ENCODE measurements around the gene KLF9.

KLF9 gene

DNA sequence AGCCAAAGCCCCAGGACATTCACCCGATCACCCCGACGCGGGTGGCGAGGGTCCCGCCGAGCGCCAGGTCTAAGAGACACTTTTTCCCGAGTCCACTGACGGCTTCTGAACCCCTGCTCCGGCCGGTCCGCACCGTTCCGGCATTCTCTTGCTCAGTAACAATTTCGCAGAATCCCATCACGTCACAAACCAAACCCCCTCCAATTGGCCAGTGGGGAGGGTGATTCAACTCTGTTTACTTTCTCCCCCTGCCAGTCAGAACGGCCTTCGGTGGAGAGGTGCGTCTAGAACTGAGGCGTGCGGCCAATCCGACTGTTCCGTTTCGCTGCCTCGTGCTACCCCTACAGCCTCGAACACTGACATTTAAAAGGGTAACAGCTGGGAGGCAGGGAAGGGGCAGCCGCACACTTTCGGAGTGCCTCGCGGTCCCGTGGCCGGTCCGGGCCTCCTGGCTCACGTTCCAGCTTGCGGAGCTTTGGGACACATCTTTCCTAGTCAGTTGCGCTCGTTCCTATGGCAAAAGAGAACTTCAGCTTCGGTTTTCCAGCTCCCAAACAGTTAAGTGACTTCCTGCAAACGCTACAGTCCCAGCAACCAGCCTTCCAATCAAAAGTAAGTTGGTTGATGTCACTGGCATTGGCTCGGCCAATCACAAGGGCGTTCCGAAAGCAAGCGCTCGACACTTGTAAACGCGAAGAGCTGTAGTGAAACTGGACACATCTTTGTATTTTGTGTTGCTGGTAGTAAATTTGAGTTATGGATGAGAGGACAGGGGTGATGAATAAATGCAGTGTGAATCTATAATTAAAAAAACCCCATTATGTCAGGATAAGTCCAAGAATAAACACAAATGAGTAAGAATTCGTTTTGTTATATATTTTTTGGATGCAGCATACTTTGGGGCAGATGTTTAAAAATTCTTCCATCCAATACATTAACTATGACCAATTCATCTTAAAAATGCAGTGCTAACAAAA, at the start of gene KLF9:
KLF9 (minus strand) TSS at position 859 of the 977 bp plus-strand sequence. CDS start 1,294 bp downstream, outside the sequence.
- peak; percentile 85 for DNase-seq

- no peak for DNase-seq
Observed at GRCh38 chr9:70463877-70464276, 49.4 kb upstream of the KLF9 start.

GRCh38 chr9:70462300-70462699, 47.8 kb upstream of the KLF9 start:
- DNase-seq = no peak

GRCh38 chr9:70457235-70457634, 42.8 kb upstream of the KLF9 start:
- DNase-seq = no peak

DNA sequence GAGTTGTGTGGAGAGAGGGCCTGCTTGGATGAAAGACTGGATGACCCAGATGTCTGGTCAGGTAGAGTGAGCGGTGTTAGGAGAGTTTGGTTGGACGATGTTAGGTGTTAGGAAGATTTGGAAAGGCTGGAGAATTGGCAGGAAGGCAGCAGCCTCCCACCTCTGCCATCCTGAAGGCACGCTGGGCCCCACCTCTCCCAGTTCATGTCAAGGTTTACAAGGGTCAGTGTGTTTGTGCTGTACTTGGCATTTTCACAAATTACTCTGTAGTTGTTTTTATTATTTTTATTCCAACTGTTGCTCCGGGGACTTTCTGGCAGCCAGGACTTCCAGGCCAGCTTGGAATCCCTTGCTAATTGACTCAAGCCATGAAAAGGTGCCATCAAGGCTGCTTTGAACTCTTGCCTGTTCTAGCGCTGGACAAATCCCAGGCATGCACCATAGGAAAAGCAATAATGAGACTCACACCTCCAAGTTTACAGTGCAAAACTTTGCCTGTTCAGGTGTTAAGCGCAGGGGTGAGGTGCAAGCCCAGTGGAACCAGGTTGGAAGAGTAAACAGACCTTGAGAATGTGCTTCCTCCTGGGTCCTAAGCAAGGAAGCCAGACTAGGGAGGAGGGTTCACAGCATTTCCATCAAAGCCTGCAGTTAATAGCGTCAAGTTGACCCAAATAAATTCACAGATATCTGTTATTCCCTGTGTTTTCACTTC, 41.7 kb upstream of the KLF9 start:
- DNase-seq = no peak

DNA sequence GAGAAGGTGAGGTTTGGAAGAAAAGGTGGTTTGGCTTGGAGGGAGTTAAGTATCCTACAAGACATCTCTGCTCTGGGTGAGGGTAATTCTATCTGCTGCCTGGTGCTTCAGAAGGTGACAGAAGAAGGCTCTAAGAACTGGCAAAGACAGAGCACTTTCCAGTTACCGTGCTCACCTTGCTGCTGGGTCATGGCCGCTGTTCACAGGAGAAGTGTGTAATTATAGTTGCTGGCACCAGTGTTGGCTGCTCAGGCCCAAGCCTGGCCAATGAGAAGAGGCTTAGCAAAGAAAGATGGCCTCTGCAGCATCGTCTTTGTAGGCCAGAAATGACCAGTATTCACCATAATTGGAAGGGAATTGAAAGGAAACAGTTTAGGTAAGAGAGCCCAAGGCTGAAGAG, 37.9 kb upstream of the KLF9 start:
- DNase-seq = no peak

DNA sequence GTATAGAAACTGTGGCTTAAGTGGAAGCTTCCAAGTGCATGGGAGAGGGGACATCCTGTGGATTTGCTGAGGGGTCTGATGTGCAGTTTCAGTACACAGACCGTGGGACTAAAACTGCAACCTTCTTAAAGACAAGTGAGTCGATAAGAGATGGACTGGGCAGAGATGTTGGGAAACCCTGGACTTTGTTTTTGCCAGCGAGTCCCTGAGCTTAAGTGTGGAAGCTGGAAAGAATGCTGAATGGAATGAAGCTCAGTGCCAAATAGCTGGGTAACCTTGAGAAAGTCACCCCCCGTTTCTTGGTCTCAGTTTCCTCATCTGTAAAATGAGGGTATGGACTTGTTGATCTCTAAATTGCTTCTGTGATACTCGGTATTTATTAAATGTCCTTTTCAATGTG, 37.3 kb upstream of the KLF9 start:
- DNase-seq = no peak

- no peak for DNase-seq
Observed at GRCh38 chr9:70450738-70451137, 36.3 kb upstream of the KLF9 start.

- no peak for DNase-seq
Observed at GRCh38 chr9:70449461-70449860, 35.0 kb upstream of the KLF9 start.

GRCh38 chr9:70448919-70449318, 34.5 kb upstream of the KLF9 start:
- DNase-seq = no peak

GRCh38 chr9:70444904-70445303, 30.4 kb upstream of the KLF9 start:
- no peak for DNase-seq

DNA sequence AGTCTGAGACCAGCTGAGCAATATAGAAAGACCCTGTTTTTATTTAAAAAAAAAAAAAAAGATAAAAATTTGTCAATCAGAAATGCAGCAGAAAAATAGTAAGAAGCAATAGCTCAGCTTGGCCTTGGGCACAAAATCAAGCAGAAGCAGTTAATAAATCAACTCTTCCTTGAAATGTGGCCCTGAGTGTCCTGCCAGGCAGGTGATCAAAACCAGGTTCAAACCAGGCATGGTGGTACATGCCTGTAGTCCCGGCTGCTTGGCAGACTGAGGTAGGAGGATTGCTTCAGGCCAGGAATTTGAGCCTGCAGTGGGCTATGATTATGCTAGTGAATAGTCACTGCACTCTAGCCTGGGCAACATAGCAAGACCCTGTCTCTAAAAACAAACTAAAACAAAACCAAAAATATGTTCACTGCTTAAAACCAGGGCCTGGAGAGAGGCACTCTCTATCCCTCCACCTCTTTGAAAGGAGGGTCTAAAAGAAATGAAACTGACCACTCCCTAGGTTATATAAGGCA, 27.9 kb upstream of the KLF9 start:
- no peak for DNase-seq

DNA sequence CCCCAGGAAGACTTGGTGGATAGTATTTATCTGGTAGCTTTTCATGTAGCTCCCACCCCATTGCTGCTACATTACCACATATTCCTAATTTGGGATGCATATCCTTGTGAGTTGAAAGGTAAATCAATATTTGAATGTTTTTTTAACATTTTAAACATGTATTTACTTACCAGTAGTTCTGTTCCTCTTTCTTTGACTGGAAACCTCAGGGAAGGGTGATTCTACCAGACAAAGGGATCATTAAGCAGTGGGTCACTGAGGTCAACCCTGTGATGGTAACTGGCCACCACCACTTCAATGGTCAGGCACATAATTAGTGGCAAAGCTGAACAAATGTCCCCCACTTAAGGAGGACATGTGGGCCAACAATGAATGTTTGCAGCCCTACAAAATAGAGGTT, 27.2 kb upstream of the KLF9 start:
- no peak for DNase-seq

GRCh38 chr9:70439991-70440706, 25.7 kb upstream of the KLF9 start:
- no peak for DNase-seq

DNA sequence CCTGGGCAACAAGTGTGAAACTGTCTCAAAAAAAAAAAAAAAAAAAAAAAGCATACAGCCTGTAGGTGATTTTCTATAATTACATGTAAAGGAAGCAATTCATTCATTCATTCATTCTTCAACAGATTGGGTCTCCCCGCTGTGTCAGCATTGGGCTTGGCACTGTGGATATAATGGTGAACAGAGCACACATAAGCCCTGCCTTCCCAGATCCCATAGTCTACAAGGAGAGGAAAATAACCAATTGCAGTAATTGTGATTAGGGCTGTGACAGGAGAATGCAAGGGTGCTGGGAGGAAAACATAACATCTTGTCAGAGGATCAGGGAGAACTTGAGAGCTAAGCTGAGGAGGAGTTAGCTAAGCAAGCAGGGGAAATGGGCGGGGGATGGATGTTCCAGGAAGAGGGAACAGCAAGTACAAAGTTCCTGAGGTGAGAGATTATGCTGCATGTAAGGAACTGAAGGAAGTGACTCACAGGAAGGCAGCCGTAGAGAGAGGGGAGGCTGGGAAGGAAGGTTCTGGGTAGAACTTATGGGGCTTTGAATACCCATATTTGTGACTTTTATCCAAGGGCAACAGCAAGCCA, 24.0 kb upstream of the KLF9 start:
- no peak for DNase-seq

DNA sequence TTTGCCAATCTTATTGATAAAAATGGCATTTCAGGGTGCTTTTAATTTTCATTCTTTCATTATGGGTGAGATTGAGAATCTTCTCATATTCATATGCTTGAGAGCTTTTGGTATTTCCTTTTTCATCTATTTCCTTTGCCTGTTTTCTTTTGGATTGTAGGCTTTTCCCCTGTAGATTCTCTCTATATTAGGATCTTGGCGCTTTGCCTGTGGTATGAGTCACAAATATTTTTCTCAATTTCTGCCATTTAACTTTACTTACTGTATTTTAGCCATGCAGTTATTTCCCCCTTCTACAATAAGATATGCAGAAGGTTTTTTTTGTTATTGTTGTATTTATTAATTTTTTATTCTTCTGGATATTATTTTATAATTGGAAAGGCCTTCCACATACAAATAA, 21.5 kb upstream of the KLF9 start:
- DNase-seq = no peak

DNA sequence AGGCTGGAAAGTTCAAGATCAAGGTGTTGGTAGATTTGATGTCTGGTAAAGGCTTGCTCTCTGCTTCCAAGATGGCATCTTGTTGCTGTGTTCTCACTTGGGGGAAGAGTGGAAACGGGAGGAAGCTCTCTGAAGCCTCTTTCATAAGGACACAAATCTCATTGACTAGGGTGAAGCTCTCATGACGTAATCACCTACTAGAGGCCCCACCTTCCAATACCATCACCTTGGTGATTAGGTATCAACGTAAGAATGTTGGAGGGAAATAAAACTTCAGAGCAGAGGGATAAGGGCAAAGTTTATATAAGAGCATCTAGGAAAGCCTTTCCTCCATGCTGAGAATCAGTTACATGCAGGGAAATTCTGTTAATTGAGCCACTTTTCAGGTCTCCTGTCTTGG, 15.4 kb upstream of the KLF9 start:
- no peak for DNase-seq

DNA sequence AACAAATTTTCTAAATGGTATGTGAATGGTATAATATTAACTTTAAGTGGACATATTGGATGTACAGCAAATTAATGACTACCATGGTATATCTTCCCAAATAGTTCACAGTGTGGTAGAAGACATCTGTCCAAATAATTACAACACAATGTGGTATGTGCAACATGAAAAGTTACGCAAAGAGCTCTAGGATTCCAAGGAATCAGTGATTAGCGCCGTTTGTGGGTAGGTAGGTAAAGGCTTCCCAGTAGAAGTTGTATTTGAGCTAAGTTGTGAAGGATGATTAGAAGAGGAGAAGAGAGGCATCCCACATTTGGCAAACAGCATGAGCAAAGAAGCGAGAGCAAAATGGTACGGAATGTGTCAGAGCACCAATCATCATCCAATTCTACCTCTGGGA, 14.3 kb upstream of the KLF9 start:
- no peak for DNase-seq

DNA sequence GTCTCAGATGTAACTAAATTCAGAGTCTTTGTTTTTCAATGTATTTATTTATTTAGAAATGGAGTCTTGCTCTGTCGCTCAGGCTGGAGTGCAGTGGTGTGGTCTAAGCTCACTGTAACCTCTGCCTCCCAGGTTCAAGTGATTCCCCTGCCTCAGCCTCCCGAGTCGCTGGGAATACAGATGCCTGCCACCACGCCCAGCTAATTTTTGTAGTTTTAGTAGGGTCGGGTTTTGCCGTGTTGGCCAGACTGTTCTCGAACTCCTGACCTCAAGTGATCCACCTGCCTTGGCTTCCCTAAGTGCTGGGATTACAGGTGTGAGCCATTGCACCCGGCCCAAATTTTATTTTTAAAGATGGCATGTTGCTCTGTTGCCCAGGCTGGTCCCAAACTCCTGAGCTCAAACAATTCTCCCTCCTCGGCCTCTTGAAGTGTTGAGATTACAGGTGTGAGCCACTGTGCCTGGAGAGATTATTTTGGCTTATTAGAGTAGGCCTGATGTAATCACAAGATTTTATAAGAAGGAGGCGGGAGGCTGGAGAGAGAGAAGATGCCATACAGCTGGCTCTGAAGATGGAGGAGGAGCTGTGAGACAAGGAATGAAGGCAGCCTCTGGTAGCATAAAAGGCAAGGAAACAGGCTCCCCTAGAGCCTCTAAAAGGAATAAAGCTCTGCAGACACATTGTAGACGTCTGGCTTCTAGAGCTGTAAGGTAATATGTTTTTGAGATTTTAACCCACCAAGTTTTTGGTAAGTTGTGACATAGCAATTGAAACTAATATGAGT, 12.9 kb upstream of the KLF9 start:
- no peak for DNase-seq

- no peak for DNase-seq
Observed at GRCh38 chr9:70425192-70425591, 10.7 kb upstream of the KLF9 start.

DNA sequence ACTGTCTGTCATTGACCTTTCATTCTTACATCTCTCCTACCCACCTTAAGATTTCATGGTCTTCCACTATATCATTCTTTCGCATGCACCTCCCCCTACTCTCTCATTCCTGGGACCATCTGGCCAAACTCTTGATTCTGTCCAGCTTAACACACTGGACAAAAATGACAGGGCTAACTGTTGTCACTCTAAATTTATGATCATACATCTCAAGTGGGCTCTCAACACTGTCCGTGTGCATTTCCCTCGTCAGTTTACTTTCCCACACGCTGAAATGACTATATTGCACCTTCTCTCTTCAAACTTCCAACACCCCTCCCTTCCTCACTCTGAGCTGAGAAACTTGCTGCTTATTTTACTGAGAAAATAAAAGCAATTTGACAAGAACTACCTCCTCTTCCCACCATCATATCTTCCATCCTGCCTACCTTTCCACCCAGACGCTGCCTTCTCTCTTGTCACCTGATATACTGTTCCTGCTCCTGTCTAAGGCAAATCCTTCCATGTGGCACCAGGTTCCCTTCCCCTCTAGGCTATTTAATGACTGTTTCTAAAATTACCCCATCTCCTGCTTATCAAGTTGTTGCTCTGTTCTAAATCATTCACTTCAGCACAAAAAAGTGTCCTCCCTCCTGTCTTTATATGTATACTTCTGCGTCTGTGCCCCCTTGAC, 8.1 kb upstream of the KLF9 start:
- no peak for DNase-seq

Measured in activated CD4-positive, alpha-beta T cell treated with anti-CD3 and anti-CD28 coated beads for 1 hour (primary cell).